ENCODE data around the gene TMEM150B.

TMEM150B gene

DNA sequence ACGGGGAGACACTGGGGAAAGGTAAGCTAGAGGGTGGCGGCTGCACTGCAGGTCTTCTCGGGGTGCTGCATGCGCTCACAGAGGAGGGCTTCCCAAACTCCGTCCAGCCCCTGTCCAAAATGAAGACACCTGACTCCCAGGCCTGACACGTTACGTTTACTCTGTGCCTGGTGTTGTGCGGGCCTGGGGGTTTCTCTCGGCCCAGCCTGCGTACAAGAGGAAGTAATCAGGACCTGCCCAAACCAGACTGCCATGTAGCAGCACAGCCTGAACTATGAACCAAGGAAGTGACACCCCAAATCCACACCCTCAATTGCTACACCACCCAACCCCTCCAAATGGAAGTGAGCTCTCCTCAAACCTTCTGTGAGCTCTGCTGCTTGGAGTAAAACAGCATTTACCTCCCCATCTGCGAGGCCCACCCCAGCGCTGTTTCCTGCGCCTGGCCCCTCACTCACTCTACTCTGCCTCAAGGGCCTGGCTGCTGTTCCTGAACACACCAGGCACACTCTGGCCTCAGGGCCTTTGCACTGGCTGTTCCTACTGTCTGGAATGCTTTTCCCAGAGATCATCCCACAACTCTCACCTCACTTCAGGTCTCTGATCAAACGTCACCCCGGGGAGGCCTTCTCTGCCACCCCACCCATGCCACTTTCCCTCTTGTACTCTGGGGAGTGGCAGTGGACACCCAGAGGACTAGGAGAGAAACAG is 48.3 kb downstream of the TMEM150B start:
- no peak for DNase-seq (ENCODE audit: low read depth)

- no peak for DNase-seq (ENCODE audit: low read depth)
These were observed 49.1 kb downstream of the TMEM150B start for GRCh38 chr19:55275851-55276719.

GRCh38 chr19:55273978-55274707 is 51.0 kb downstream of the TMEM150B start:
- no peak for DNase-seq (ENCODE audit: low read depth)

DNA sequence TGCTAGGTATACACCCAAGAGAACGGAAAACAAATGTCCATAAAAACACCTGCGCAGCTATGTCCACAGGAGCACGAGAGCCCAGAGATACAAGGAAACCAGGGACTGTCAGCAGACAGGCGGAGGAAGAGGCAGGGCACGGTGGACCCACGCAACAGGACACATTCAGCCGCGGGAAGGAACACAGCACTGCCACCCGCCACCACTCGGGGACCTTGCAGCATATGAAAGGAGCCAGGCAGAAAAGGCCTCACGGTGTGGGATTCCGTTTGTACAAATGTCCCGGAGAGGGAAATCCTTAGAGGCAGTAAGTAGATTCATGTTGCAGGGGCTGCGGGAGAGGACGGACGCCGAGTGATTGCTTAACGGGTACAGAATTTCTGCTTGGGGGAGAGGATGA is 53.0 kb downstream of the TMEM150B start:
- no peak for DNase-seq (ENCODE audit: low read depth)

GRCh38 chr19:55270172-55270942 is 54.8 kb downstream of the TMEM150B start:
- DNase-seq (ENCODE audit: low read depth) = no peak

GRCh38 chr19:55269299-55269698 is 55.8 kb downstream of the TMEM150B start:
- no peak for DNase-seq (ENCODE audit: low read depth)

- no peak for DNase-seq (ENCODE audit: low read depth)
These were observed 58.3 kb downstream of the TMEM150B start for GRCh38 chr19:55266840-55267239.

GRCh38 chr19:55266404-55266803 is 58.7 kb downstream of the TMEM150B start:
- DNase-seq (ENCODE audit: low read depth) = no peak

- no peak for DNase-seq (ENCODE audit: low read depth)
These were observed 59.3 kb downstream of the TMEM150B start for GRCh38 chr19:55265723-55266386.

DNA sequence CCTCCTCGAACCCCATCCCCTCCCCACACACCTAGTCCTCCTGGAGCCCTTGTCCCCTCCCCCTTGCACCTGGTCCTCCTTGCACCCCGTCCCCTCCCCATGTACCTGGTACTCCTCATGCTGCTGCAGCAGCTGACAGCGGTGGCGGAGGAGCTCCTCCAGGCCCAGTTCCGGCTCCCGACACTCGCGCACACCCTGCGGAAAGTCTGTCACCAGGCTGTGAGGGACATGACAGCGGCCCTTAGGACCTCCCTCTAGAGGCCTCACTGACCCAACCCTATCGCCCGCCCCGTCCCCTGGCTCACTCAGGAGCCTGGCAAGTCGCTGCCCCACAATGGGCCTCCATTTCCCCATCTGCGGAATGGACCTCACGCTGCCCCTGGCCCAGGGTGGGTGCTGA is 60.0 kb downstream of the TMEM150B start:
- no peak for DNase-seq (ENCODE audit: low read depth)

DNA sequence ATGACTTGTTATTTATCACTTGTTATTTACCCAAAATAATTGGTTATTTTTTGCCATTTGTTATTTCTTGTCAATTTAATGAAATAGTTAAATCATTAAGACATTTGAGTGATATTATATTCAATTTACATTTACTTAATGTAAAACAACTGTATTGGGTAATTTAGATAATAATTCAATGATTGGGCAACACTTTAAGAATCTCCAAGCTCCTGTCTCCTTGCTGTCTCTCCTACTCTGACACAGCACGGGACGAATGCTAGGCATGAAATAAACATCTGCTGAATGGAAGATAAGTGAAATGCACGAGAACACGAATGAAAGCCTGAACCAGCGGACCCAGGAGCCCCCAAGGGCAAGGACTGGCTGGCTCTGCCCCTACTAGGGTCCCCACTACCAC is 60.6 kb downstream of the TMEM150B start:
- DNase-seq (ENCODE audit: low read depth) = no peak

All from fibroblast of gingiva (primary cell).